ENCODE measurements around the gene CCBE1. TPM values are rescaled to one million over a fixed set of nuclear protein-coding genes. Genes with fewer than 3 reads are reported as not detected.

The CCBE1 gene
- total RNA-seq = 52.3 and 55.1 TPM in 2 replicates

GRCh38 chr18:59697236-59697932 is at the start of gene CCBE1:
Gene CCBE1 (minus strand): TSS chr18:59697423.

Other genes starting within 250 kb of the CCBE1 start
- 33.0 and 33.9 TPM in 2 replicates for gene PMAIP1, start 202.6 kb upstream of the CCBE1 start, total RNA-seq

Measured in bronchus fibroblast of lung (primary cell).